Activated naive CD4-positive, alpha-beta T cell (primary cell): ENCODE measurements around the gene RFTN2.
"Not testable (repeated sequence)": the region's sequence is repeated elsewhere in the genome, so short reads cannot be mapped to it uniquely, and the experiment has no call there.

ENCODE experiments used
- DNase-seq, 4 experiments: peaks; one replicate each; lab custom pipeline; 2025; lab: John Stamatoyannopoulos, UW

The RFTN2 gene

DNA sequence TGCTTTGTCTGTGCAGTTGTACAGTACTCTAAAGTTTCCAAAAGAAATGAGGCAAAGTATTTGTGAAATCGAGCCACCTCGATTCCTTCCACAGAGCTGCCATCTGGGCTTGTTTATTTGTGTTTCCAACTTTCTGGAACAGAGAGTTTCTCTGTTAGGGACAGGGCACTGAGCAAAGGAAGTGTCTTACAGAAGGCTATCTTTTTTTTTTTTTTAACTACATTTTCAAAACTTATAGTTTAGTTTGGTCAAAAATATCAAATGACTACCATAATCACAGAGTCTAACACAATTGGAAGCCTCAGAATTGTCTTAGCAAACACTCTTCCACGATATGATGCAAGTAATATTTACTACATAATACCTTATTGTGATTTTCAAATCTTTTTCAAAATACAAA lies 796 bp downstream of the RFTN2 start:
- DNase-seq: no peak

DNA sequence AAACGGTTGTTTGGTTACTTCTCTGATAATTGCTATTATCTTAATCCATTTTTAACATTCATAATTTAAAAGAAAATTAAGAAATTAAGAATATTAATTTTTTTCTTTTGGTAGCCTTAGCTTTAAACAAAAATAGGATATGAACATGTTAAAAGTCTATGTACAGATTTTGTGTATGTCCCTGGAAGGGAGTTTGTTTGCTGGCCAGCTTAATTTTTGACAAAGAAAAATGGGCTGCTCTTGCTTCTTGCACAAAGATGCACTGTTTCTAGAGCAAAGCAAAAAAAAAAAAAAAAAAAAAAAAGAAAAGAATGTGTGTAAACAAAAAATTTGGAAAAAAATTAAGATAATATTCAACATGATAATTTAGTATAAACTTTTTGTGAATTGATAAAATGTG lies 1.3 kb downstream of the RFTN2 start:
- no peak for DNase-seq

DNA sequence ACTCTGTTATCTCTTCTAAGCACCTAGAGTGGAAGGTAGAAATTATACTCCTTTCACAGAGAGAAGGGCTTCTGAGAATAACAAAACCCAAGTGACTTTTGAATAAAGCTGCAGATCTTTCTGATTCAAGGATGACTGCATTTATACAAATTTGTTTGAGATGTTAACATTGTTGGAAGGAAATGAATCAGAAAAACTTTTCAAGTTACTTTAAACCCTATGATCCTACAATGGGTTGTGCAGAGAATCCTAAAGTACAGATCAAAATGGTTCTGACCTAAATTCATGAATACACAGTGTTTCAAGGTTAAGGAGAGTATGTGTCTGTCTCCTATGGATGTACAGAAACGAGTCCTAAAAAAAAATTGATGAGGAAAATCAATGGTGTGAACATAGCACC lies 1.8 kb downstream of the RFTN2 start:
- no peak for DNase-seq

DNA sequence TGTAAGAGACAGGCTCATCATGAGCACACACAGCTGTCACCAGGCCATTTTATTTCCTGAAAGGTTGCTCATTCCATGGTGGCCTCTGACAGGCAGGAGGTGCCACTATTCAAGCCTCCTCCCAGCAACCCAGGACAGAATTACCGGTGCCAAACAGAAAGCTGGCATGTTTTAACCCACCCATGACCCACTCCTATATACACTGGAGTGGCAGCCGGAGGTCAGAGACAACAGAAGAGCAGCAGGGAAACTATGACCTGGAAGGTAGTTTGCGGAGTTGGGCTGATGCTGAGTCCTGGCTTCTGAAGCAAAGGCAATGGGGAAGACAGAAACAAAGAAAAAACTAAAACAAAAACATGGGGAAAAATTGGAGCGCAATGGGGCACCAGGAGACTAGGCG lies 2.3 kb downstream of the RFTN2 start:
- DNase-seq: no peak

DNA sequence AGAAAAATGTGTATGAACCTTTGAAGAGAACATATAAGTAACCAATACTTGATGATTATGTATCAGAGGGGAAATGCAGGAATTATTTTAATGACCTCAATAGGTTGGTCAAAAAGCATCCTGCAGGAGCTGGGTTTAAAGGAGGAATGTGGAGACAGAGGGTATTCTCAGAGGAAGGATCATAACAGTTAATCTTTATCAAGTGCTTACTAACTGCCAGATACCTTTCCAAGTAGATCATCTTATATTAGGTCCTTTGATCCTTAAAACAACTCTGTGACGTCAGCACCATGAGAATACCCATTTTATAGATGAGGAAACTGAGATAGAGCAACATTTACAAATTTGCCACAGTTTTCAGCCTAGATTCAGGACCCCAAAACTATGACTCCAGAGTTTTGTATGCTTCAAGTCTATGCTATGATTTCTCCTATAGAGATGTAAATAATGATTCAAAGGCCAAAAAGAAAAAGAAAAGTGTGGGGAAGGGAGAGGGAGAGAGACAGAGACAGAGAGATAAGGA lies 3.0 kb downstream of the RFTN2 start:
- DNase-seq: no peak

DNA sequence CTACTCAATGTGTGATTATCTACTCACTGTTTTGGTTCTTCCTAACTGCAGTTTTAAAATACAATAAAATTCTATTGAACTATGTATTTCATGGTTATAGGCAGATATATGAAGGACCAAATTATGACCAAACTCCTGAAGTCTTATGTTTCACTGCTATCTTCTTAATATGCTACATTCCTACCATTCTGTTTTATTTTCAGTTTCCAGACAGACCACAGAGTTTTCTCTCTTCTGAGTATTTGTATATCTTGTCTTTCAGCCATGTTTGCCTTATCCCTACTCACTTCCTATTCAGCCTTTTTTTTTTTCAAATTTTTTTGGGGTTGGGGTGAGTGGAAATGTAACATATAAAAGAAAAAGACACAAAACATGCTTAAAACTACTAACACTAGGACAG lies 6.3 kb downstream of the RFTN2 start:
- no peak for DNase-seq

DNA sequence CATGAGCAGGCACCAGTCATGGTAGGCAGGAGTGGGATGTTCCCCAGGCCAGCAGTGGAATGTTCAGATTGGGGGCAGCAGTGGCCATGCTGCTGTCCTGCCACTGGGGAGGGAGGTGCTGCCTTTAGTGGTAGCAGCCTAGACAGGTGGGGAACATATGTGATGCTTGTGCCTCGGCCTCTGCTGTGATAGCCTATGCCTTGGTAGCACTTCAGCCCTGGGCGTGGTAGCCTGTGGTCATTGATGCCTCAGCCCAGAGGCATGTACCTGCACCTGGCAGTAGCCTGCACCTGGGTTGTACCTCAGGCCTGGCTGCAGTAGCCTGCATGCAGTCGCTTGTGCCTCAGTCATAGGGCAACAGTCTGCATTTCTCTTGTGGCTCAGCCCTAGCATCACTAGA lies 7.1 kb downstream of the RFTN2 start:
- DNase-seq: no peak

DNA sequence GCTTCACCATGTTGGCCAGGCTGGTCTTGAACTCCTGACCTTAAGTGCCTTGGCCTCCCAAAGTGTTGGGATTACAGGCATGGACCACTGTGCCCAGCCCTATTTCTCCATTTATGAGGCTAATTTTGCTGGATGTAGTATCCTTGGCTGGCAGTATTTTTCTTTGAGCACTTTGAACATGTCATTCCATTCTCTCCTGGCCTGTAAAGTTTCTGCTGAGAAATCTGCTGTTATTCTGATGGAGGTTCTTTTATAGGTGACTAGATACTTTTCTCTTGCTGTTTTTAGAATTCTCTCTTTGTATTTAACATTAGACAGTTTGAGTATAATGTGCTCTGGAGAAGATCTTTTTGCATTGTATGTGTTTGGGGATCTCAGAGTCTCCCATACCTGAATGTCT lies 9.1 kb downstream of the RFTN2 start:
- no peak for DNase-seq

DNA sequence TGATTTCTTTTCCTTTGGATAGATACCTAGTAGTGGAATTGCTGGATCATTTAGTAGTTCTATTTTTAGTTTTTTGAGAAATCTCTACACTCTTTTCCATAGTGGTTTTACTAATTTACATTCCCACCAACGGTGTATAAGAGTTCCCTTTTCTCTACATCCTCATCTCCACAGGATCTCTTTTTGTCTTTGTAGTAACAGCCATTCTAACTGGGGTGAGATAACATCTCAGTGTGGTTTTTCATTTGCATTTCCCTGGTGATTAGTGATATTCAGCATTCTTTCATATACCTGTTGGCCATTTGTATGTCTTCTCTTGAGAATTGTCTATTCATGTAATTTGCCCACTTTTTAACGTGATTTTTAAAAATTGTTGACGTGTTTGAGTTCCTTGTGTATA lies 13.8 kb downstream of the RFTN2 start:
- no peak for DNase-seq

DNA sequence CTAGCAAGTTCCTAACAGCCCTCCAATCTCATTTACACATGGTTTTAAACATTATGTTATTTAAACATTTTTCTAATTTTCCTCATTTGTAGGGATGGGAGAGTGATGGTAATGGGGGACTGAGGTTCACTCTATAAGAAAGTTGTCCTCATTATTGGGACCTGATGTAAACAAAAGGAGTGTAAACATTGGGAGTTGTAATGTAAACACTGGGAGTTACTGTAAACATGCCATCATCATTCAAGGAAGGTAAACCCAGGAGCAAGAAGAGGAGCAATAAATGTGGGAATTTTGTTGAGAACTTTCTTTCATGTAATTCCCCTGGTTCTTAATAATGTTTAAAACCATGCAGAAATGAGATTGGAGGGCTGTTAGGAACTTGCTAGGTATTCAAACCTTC lies 17.8 kb downstream of the RFTN2 start:
- no peak for DNase-seq

DNA sequence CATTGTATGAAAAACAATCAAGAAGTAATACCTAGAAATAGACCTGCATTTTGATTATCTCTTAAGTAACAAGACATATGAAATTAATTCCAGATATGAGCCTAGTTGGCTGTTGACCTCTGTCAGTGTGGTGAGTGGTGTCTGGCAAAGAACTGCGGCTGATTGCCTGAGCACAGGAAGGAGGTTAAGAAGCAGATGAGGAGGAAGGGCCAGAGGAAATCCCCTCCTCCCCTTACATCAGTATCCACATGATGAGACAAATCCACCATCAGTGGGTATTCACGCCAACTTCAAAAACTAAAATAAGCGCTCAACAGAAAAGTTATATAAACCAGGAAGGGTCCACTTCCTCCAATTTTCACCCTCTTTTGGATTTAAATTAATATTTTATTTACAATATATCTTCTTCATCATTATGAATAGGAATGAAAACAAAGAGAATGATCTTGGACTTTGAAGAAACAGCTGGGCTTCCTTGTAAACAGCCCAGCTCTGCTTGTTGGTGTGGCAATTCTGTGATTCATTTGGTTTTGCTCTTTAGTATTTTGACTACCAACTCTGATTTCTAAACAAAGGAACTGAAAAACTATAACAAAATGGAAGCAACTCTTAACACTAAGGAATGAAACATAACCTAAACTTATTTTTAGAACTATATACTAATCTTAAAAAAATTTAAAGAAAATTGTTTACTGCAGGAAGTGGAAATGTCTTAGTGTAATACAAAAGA lies 27.3 kb downstream of the RFTN2 start:
- no peak for DNase-seq

DNA sequence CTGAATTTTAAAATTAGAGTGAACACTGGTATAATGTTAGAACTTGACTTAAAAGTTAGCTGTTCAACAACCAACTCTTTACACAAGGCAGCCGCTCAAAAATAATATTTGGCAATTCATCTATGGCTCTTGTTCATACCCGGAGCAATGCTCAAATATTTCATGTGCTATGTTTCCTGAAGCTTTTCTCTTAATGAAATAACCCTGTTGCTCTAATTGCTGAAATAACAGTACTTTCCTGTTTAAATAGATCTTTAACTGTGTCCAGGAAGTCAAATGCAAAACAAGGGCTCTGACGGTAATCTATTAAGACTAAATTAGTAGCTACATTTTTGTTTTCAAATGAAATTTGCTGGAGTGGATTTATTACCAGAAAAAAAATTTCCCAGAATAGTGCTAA lies 33.7 kb downstream of the RFTN2 start:
- DNase-seq: no peak

DNA sequence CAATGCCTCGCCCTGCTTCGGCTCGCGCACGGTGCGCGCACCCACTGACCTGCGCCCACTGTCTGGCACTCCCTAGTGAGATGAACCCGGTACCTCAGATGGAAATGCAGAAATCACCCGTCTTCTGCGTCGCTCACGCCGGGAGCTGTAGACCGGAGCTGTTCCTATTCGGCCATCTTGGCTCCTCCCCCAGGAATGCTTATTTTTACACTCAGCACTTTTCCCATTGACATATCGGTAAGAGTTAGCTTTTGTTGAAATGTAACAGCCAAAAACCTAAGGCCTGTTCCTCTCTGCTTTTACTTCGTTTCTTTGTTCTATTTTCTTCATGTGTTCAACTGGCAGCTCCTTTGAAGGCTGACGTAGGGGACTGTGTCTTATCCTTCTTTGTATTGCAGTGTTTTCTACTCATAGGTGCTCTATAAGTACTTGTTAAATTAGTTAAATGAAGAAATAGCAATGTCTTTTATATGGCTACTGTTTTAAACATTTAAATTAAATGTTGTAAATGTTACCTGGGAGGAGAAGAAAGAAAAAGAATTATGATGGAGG lies 34.7 kb downstream of the RFTN2 start:
- DNase-seq: not testable (repeated sequence)

DNA sequence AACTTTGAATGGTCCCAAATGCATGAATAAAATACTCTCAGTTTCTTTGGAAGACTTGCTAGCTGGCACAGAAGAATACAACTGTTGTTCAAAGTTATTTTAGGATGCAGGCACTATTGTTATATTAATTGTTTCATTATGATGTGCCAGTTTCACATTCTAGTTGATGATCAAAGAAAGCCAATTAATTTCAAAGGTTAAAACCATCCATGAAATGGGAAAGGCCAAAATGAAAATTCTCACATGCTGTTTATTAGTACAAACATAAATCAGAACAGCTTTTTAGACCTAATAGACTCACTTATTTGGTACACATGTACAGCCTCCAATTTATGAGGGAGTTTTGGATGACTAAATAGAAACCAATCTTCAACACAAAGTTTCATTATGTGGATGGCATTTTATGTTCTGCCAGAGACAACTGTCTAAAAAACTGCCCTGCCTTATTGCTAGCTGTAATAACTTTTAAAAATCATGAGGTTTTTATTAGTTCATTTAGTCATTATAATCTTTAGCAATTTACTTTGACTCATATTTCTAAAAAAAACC lies 42.2 kb downstream of the RFTN2 start:
- no peak for DNase-seq

DNA sequence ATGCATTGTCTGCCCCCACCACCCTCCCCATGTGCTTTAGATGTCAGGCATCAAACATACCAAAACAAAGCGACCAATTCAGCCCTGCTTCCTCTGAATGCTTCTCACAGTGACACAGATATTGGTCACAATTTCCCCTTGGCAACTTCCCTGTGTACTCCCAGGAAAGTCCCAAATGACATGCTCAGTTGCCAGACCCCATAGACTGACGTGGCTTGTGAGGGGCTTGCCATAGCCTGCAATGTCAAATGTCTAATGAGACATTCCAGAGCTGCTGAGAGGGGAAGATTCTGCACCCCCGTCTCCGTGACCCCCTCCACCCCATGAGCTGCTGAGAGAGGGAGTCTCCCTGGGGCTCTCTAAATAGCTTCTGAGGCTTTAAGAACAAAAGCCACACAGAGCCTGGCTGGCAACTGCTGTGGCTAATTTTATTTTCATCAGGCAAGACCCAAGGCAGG lies 47.3 kb downstream of the RFTN2 start:
- DNase-seq: no peak

DNA sequence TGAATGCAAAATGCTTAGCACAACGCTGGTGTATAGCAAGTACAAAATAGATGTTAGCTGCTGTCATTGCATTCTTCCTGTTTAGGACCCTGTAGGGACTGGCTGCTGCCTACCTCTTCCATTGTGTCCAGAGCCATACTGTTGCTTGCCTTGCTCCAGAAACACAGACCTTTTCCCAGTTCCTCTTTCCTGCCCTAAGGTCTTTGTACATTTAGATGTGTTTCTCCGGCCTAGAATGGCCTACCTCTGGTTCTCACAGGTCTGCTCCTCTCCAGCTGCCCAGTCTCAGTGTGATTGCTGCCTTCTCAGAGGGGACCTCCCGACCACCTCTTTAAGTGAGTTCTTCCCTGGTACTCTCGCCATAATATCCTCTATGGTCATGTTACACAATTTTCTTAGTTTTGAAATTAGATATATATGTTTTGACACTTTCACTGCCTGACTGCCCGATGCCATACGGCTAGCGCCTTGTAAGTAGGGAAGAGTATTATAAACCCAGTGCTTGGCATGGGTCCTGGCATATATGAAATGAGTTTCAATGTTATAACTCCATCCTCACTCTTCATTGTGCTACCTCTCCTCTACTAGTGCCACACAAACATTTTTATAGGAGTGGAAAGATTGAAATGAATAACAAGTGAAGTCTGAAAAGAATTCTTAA lies 48.3 kb downstream of the RFTN2 start:
- DNase-seq: no peak

DNA sequence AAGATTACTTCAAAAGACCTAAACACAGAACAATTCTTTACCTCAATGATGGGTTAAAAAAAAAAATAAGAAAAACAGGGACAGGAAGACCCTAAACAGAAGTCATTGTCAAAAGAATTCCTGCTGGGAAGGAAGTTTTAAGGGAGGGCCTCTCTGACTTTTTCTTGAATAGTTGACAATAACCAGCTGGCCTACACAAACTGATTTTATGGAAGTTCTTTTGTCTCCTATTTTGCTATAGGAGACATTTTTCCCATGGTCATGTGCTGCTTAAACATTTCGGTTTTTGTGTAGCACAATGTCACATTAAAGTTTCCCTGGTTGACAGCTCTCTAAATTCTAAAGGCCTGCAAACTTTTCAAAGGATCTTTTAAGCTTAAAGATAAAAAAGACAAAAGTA lies 55.3 kb downstream of the RFTN2 start:
- no peak for DNase-seq

DNA sequence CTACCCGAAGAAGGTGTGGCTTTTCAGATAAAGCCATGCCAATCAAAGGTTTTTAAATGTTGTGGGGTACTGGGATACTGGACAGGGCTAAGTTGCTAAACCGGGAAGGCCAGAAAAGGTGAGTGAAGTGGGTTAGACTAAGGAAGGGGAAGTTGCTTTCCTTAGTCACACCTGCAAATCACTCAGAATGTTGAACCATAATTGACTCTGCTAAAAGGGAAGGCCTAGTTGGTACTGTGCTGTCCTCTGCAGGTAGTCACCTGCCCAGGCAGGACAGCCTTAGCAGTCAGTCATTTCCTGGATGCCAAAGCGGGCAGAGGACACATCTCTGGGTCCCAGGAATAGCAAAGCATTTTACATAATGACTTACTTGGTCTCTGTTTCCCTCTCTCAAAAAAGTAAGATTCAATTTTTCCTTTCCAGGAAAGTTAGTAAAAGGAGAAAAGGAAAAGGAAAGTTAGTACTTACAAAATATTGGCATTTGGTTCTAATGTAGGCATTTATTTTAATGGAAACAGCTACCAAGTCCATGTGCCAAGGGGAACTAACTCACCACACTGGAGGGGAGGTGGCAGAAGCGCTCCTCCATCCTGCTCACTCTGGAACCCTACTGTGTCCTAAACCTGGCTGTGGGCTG lies 60.3 kb downstream of the RFTN2 start:
- DNase-seq: no peak

DNA sequence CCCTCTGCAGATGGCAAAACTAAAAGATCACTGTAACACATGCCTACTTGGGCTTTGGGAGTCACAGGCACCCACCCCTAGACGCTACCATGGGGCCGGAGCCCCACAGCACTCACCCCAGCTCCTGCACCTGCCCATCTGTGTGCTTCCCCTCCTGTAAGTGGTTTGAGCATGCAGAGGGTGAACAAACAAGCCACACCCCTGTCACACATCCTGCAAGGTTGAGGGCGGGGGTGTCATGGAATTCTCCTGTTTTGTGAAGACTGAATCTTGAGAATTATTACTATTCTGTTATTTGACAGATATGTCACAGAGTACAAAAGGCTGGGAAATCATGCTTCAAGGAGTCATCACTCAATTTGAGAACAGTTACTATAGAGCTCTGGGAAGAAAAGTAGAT lies 60.9 kb downstream of the RFTN2 start:
- DNase-seq: no peak

DNA sequence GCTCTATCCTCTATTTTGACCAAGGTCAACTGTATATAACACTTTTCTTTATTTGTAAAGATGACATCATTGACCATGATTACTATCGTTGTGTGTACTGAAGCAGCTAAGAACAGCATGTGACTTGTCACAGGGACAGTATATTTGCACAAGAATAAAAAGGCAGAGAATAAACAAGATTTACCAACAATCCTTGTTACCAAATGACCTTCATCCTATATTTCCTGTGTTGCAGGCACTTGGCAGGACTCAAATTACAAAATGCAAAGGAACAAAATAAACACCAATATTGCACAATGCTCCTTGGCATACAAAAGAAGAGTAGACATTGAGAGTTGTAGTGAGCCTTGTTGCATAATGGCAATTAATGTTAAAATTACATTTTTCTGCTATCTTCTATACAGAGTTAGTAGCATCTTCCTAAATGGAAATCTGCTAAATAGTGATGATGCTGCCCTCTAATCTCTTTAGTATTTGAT lies 61.8 kb downstream of the RFTN2 start:
- no peak for DNase-seq

DNA sequence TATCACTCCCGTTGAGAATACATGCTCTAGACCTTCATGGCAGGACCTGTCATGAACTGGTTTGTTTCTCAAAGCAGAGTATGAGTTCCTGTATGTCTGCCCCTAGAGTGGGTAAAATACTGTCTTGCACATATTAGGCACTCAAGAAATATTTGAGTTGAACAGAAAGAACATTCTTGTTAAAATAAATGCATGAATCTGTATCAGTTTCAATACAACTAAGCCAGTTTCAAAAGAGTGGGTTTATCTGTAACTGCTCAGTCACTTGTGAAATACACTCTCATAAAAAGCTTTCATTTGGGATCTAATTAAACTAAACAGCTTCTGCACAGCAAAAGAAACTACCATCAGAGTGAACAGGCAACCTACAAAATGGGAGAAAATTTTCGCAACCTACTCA lies 69.2 kb downstream of the RFTN2 start:
- DNase-seq: no peak

DNA sequence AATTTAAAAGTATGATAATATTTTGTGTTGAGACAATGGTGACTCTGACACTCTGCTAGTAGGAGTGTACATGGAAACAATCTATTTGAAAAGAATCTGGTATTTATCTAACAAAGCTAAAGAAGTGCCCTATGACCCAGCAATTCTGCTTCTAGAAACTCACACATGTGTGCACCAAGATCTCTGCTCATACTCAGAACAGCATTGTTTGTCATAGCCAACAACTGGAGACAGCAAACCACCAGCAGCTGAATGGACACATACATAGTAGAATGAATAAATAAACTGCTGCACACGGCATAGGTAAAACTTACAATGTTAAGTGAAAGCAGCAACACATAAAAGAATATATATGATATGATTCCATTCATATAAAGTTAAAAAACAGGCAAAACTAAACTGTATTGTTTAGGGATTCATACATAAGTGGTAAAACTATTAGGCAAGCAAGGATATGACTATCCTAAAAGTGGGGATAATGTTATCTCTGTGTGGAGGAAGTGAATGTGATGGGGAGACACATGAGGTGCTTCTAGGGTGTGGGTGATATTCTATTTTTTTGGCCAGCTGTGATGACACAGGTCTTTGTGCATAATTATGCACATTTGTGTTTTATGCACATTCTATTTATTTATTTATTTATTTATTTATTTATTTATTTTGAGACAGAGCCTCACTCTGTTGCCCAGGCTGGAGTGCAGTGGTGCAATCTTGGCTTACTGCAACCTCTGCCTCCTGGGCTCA lies 71.1 kb downstream of the RFTN2 start:
- DNase-seq: no peak
